GM10266 (cell line): Measurements from ENCODE around the gene APOBEC3A.

ENCODE experiments used
- DNase-seq: peaks from one replicate; pipeline ENCODE4 v3.0.0; 2012; ENCODE audit errors: extremely low spot score
- CTCF ChIP-seq: IDR thresholded peaks from 2 replicates; pipeline ENCODE4 v1.5.1; 2012; ENCODE audit warnings: mild to moderate bottlenecking, low read depth; ENCODE audit not compliant: control insufficient read depth, insufficient read depth; ENCODE audit errors: missing control alignments

Gene APOBEC3A

GRCh38 chr22:38981005-38981991 is 23.9 kb downstream of the APOBEC3A start:
- TF ChIP-seq CTCF = peak; percentile 50
- DNase-seq = no peak

- no peak for TF ChIP-seq CTCF
- DNase-seq = peak; percentile 89
Measured at GRCh38 chr22:38981992-38982927, 24.9 kb downstream of the APOBEC3A start, which contains the start of gene APOBEC3B. Gene APOBEC3B (plus strand): TSS chr22:38982347. CDS start chr22:38982454, 107 bp downstream.

- DNase-seq = no peak
- no peak for TF ChIP-seq CTCF
Measured at GRCh38 chr22:38984224-38984623, 26.8 kb downstream of the APOBEC3A start.

GRCh38 chr22:38984784-38985757 is 27.7 kb downstream of the APOBEC3A start:
- peak; percentile 56 for DNase-seq

GRCh38 chr22:38986629-38987028 is 29.2 kb downstream of the APOBEC3A start:
- no peak for TF ChIP-seq CTCF
- no peak for DNase-seq

GRCh38 chr22:38987171-38987895 is 29.9 kb downstream of the APOBEC3A start:
- no peak for DNase-seq
- no peak for TF ChIP-seq CTCF
